GM12878 (cell line): ENCODE measurements around the gene C14orf93. TPM values are rescaled to one million over a fixed set of nuclear protein-coding genes. Genes with fewer than 3 reads are reported as not detected.

Experiments used
- ATAC-seq: fragments of 200-7000 bp; cut with Tn5 transposase; 3 replicates; pipeline ENCODE4 v1.9.1; 2020; ENCODE audit warnings: mild to moderate bottlenecking, moderate library complexity
- BruUV-seq: library from RNA; stranded (reverse); fragments of 400-500 nt; replicated peaks from 2 replicates; lab custom pipeline; 2021; lab: Mats Ljungman, UMichigan
- CTCF ChIA-PET: fragments of 300-600 bp; sonication (Branson Sonifier 250); formaldehyde crosslinking; extraction: SDS; loops from one replicate; lab custom pipeline; 2021; ENCODE audit warnings: inconsistent platforms; lab: Yijun Ruan, JAX
- POLR2A ChIA-PET: fragments of 350-600 bp; formaldehyde crosslinking; extraction: SDS; loops from one replicate; lab custom pipeline; 2021; ENCODE audit warnings: inconsistent platforms; lab: Charles Lee
- RAD21 ChIA-PET: fragments of 300-600 bp; sonication (Branson Sonifier 250); formaldehyde crosslinking; loops from one replicate; lab custom pipeline; 2023; ENCODE audit warnings: antibody characterized with exemption; ENCODE audit not compliant: unreplicated experiment; lab: Charles Lee
- SMC1A ChIA-PET: fragments of 300-600 bp; sonication (Branson Sonifier 250); formaldehyde crosslinking; loops from one replicate; lab custom pipeline; 2023; ENCODE audit not compliant: unreplicated experiment, uncharacterized antibody; lab: Charles Lee
- DNase-seq: peaks from one replicate; pipeline ENCODE4 v3.0.0-alpha.2; 2011; ENCODE audit warnings: low read depth, low spot score
- FAIRE-seq: peaks from 3 replicates; lab custom pipeline; 2011; peaks lifted over from hg19 to GRCh38; lab: Jason Lieb, UNC
- H2AFZ ChIP-seq: 2 replicates; pipeline ENCODE4 v1.6.0; 2011; ENCODE audit warnings: low read depth, low read length, control low read depth; ENCODE audit not compliant: control insufficient read depth
- H3K27ac ChIP-seq: 2 replicates; pipeline ENCODE4 v1.5.1; 2011; ENCODE audit warnings: control low read depth; ENCODE audit not compliant: control insufficient read depth, insufficient read depth
- H3K27me3 ChIP-seq, 2 experiments: replicated peaks in 1 of 2; 2 replicates each; pipeline versions ENCODE4 v1.6.0 to v1.6.1; 2011; ENCODE audit warnings: low read length in 1 of 2; ENCODE audit not compliant: control insufficient read depth in 2 of 2, insufficient read depth in 2 of 2
- H3K36me3 ChIP-seq, 2 experiments: 2 replicates each; pipeline ENCODE4 v1.5.1; 2011; ENCODE audit warnings: low read length in 1 of 2; ENCODE audit not compliant: control insufficient read depth in 2 of 2, insufficient read depth in 2 of 2
- H3K4me1 ChIP-seq: 2 replicates; pipeline ENCODE4 v1.6.1; 2011; ENCODE audit warnings: mild to moderate bottlenecking, low read length, moderate library complexity, mixed read lengths; ENCODE audit not compliant: control insufficient read depth, insufficient read depth
- H3K4me2 ChIP-seq: 2 replicates; pipeline ENCODE4 v1.6.0; 2011; ENCODE audit warnings: control low read depth; ENCODE audit not compliant: control insufficient read depth, insufficient read depth
- H3K4me3 ChIP-seq: fragments of 200-600 bp; sonication (generic); 2 replicates; pipeline ENCODE4 v1.5.1; 2016
- H3K79me2 ChIP-seq: 2 replicates; pipeline ENCODE4 v1.6.0; 2011; ENCODE audit warnings: low read length; ENCODE audit not compliant: control insufficient read depth, insufficient read depth
- H3K9ac ChIP-seq: 2 replicates; pipeline ENCODE4 v1.8.0; 2011; ENCODE audit warnings: low read length, control low read depth, mixed read lengths; ENCODE audit not compliant: control insufficient read depth, insufficient read depth
- H3K9me3 ChIP-seq: replicated peaks from 3 replicates; pipeline ENCODE4 v1.5.1; 2011; ENCODE audit warnings: mild to moderate bottlenecking, low read length; ENCODE audit not compliant: control insufficient read depth, insufficient read depth
- H4K20me1 ChIP-seq: 2 replicates; pipeline ENCODE4 v1.6.0; 2011; ENCODE audit not compliant: control insufficient read depth, insufficient read depth
- BACH1 ChIP-seq: fragments of 450-650 bp; IDR thresholded peaks from 2 replicates; pipeline ENCODE4 v1.6.1; 2017; ENCODE audit warnings: mild to moderate bottlenecking, borderline replicate concordance
- BCLAF1 ChIP-seq: fragments of 450-650 bp; IDR thresholded peaks from 2 replicates; pipeline ENCODE4 v1.6.1; 2017; ENCODE audit warnings: antibody characterized with exemption, mild to moderate bottlenecking, moderate library complexity
- FOXK2 ChIP-seq: fragments of 450-650 bp; IDR thresholded peaks from 2 replicates; pipeline ENCODE4 v1.6.1; 2017; ENCODE audit warnings: mild to moderate bottlenecking, moderate library complexity
- HDAC6 ChIP-seq: fragments of 200-600 bp; sonication (generic); IDR thresholded peaks from one replicate; pipeline ENCODE4 v1.8.0; 2017; ENCODE audit warnings: antibody characterized with exemption; ENCODE audit not compliant: unreplicated experiment
- HDGF ChIP-seq: fragments of 450-650 bp; IDR thresholded peaks from 2 replicates; pipeline ENCODE4 v1.6.1; 2016; ENCODE audit warnings: antibody characterized with exemption
- PAX8 ChIP-seq: fragments of 450-650 bp; IDR thresholded peaks from 2 replicates; pipeline ENCODE4 v1.6.1; 2017; ENCODE audit warnings: mild to moderate bottlenecking, moderate library complexity
- WGBS: methylation state at CpG from one replicate; pipeline ENCODE4 v1.1.6; 2016; ENCODE audit warnings: low lambda C conversion rate; ENCODE audit not compliant: insufficient replicate concordance, insufficient coverage; ENCODE audit errors: missing lambda C conversion rate; 5-methylcytosine and 5-hydroxymethylcytosine counted together
- in situ Hi-C: fragments of 300-500 bp; cut with MboI; formaldehyde crosslinking; loops from 9 replicates; pipeline ENCODE4 v1.14.3; 2018; ENCODE audit warnings: mixed read lengths
- intact Hi-C: fragments of 100-400 bp; cut with micrococcal nuclease; formaldehyde crosslinking; loops from one replicate; pipeline ENCODE4 v1.14.2; 2022; ENCODE audit not compliant: unreplicated experiment
- polyA plus RNA-seq, 11 experiments: library from polyadenylated mRNA; depleted of rRNA in 4 of 11; unstranded in 6 of 11; stranded (reverse) in 5 of 11; fragments of >200 nt; fragmentation: Nextera tagmentation in 4 of 11; fragmentation: Illumina TruSeq in 1 of 11; extraction: Ambion mirVana in 4 of 11; extraction: Trizol in 1 of 11; gene quantifications; 1 replicate in 1 of 11; 2 replicates in 10 of 11; pipeline versions ENCODE4 v1.2.1 to v1.2.3, GENCODE V29; 2011 to 2016; ENCODE audit warnings: inconsistent platforms in 2 of 11, missing spikeins in 2 of 11, low read depth in 1 of 11
- total RNA-seq, 4 experiments: library from RNA; depleted of rRNA in 3 of 4; stranded (reverse); fragments of >200 nt in 3 of 4; fragmentation: Illumina TruSeq in 1 of 4; extraction: Trizol in 1 of 4; gene quantifications; 2 replicates each; pipeline versions ENCODE4 v1.2.1 to v1.2.3, GENCODE V29; 2013 to 2021
- TF ChIP-seq, protein P1 (sequence below): fragments of 450-650 bp; IDR thresholded peaks from 2 replicates; pipeline ENCODE4 v1.6.1; 2017; ENCODE audit warnings: mild to moderate bottlenecking

Gene C14orf93
- total and polyA plus RNA-seq, 10 of the 15 experiments (the other 5 are each of a cell fraction or from before 2014, with no cell fraction given): 1.8 to 13.9 (median 10.2) TPM

DNA sequence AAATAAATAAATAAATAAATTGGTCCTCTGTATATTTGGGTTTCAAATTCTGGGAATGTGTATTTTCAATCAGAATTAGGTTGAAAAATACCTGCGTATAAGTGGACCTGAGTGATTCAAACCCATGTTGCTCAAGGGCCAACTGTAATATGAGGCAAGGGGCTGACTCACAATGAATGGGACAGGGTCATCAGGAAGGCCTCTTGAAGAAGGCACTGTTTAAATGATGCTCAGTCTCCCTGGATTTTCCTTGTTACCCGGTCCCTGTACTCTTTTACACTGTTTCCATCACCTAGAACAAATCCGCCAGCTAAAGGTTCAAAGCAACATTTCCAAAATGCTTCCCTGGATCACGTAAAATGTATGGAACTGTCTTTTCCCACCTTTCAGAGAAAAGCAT, 21.0 kb upstream of the C14orf93 start (continued):
- no peak for TF ChIP-seq BCLAF1
- no peak for TF ChIP-seq PAX8
- no peak for TF ChIP-seq HDGF
- TF ChIP-seq FOXK2: no peak
- no peak for TF ChIP-seq BACH1

DNA sequence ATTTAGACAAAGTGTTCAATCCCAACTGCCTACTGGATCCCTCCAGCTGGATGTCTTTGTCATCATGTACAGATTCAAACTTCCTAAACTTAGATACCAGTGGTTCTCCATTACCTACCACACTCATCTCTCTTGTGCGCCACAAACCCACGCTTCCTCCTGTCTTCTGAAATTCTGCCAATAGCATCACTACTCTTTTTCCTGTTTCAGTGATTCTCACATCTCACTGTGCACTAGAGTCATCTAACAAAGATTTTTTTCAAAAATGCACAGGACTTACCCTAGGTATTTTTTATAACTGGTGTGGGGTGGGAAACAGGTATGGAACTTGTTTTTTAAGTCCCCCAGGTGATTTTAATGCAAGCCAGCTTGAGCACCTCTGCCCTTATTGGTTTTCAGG, 18.9 kb upstream of the C14orf93 start:
- intact Hi-C loops: no loop called here
- Histone ChIP-seq H3K27ac (no peak overlapping the region), H3K4me1 (peaks cover 6% of the 10 kb centered on the region), H3K36me3 (peaks cover 5 to 42% of the 10 kb centered on the region in 2 experiments), H3K4me2 (0 out of 2 replicates have a peak overlapping the region, but pooled peaks have one; percentile 25), H3K4me3 (no peak overlapping the region; the same call in 1 of the 2 replicates), H2AFZ (no peak overlapping the region), H3K9me3 (no peaks in the 10 kb centered on the region), H4K20me1 (no peaks in the 10 kb centered on the region), H3K27me3 (no peaks in the 10 kb centered on the region), H3K9ac (no peak overlapping the region), H3K79me2 (peaks cover 8% of the 10 kb centered on the region)
- TF ChIP-seq, protein P1, sequence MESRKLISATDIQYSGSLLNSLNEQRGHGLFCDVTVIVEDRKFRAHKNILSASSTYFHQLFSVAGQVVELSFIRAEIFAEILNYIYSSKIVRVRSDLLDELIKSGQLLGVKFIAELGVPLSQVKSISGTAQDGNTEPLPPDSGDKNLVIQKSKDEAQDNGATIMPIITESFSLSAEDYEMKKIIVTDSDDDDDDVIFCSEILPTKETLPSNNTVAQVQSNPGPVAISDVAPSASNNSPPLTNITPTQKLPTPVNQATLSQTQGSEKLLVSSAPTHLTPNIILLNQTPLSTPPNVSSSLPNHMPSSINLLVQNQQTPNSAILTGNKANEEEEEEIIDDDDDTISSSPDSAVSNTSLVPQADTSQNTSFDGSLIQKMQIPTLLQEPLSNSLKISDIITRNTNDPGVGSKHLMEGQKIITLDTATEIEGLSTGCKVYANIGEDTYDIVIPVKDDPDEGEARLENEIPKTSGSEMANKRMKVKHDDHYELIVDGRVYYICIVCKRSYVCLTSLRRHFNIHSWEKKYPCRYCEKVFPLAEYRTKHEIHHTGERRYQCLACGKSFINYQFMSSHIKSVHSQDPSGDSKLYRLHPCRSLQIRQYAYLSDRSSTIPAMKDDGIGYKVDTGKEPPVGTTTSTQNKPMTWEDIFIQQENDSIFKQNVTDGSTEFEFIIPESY: 0 out of 2 replicates have a peak, but pooled peaks have one; percentile 20
- no peak for TF ChIP-seq HDAC6
- DNase-seq (no peak), FAIRE-seq (no peak), ATAC-seq (peak; percentile 33; the same call in 2 of the 3 replicates)
- ChIA-PET SMC1A (interaction anchor here (0.9 to 2.8 kb wide), 5 partner anchors 18 to 56 kb away, joined by 3 to 15 read pairs (median 6); no protein-coding TSS in a partner anchor), POLR2A (interaction anchor here (0.6 to 2.6 kb wide), 3 partner anchors 21 to 277 kb away, joined by 3 to 12 read pairs (median 3); no protein-coding TSS in a partner anchor), RAD21 (no interaction called here), CTCF (interaction anchor here (0.6 to 4.0 kb wide), 10 partner anchors 15 to 56 kb away, joined by 3 to 16 read pairs (median 4); no protein-coding TSS in a partner anchor)
- BruUV-seq: TSS peak; percentile 18
- in situ Hi-C loops: no loop called here
- 74% methylated on average over 2 of the region's 2 CpGs for WGBS
